ENCODE data around the gene LRRC75A. TPM values are rescaled to one million over a fixed set of nuclear protein-coding genes. Genes with fewer than 3 reads are reported as not detected.
A peak's percentile ranks its signal among the peaks of the same experiment; 100 is the strongest.

The LRRC75A gene
- total and polyA plus RNA-seq, 8 donors = 1.1 to 306 (median 3.7) TPM

- no peaks in the 10 kb centered on the region for H3K9me3 ChIP-seq
- no peaks in the 10 kb centered on the region for H3K36me3 ChIP-seq
- intact Hi-C loops (cut with DNase I; ENCODE audit: low total_unique reads) = no loop called here
- H3K27ac ChIP-seq = no peak overlapping the region
- H3K4me3 ChIP-seq = no peak overlapping the region
- no peak for DNase-seq
- TF ChIP-seq POLR2A (IDR thresholded peaks at IDR 0.05) (no peak), EP300 (IDR thresholded peaks at IDR 0.05) (no peak), POLR2AphosphoS5 (IDR thresholded peaks at IDR 0.05) (no peak), CTCF (IDR thresholded peaks at IDR 0.05) (no peak)
- peaks cover 0 to 10% (median 8%) of the 10 kb centered on the region in 4 donors for H3K4me1 ChIP-seq
- 75 to 92% (median 81%) methylated on average over 6 of the region's 6 CpGs for WGBS, 5 donors
- H3K27me3 ChIP-seq = no peaks in the 10 kb centered on the region
These were observed 13.3 kb downstream of the LRRC75A start for GRCh38 chr17:16478649-16479048.

- intact Hi-C loops (cut with DNase I; ENCODE audit: low total_unique reads) = no loop called here
- Histone ChIP-seq H3K27ac (peak overlapping the region in 4 of 5 donors; percentile 19 to 56 (median 46)), H3K4me1 (peaks cover 0 to 10% (median 8%) of the 10 kb centered on the region in 4 donors), H3K9me3 (no peaks in the 10 kb centered on the region), H3K27me3 (no peaks in the 10 kb centered on the region), H3K4me3 (no peak overlapping the region), H3K36me3 (no peaks in the 10 kb centered on the region)
- WGBS, 5 donors = 84 to 89% (median 88%) methylated on average over 6 to 8 of the region's 8 CpGs
- no peak for TF ChIP-seq POLR2A (IDR thresholded peaks at IDR 0.05)
- no peak for TF ChIP-seq EP300 (IDR thresholded peaks at IDR 0.05)
- TF ChIP-seq CTCF (IDR thresholded peaks at IDR 0.05) = no peak
- TF ChIP-seq POLR2AphosphoS5 (IDR thresholded peaks at IDR 0.05) = no peak
- DNase-seq = no peak
These were observed 14.3 kb downstream of the LRRC75A start for GRCh38 chr17:16477666-16478065.

GRCh38 chr17:16477255-16477654 lies 14.7 kb downstream of the LRRC75A start:
- DNase-seq = peak in 1 of 2 donors; percentile 67
- WGBS, 5 donors = 58 to 78% (median 68%) methylated on average over 5 of the region's 5 CpGs
- no peak overlapping the region for H3K4me3 ChIP-seq
- peak overlapping the region in 4 of 5 donors; percentile 19 to 56 (median 46) for H3K27ac ChIP-seq
- intact Hi-C loops (cut with DNase I; ENCODE audit: low total_unique reads) = no loop called here
- no peaks in the 10 kb centered on the region for H3K36me3 ChIP-seq
- H3K27me3 ChIP-seq = no peaks in the 10 kb centered on the region
- peaks cover 0 to 10% (median 8%) of the 10 kb centered on the region in 4 donors for H3K4me1 ChIP-seq
- TF ChIP-seq CTCF (IDR thresholded peaks at IDR 0.05) (no peak), POLR2AphosphoS5 (IDR thresholded peaks at IDR 0.05) (no peak), EP300 (IDR thresholded peaks at IDR 0.05) (no peak), POLR2A (IDR thresholded peaks at IDR 0.05) (no peak)
- no peaks in the 10 kb centered on the region for H3K9me3 ChIP-seq

GRCh38 chr17:16475179-16475704 lies 16.8 kb downstream of the LRRC75A start:
- no peaks in the 10 kb centered on the region for H3K27me3 ChIP-seq
- H3K4me1 ChIP-seq = peaks cover 0 to 10% (median 8%) of the 10 kb centered on the region in 4 donors
- DNase-seq = no peak
- no peak overlapping the region for H3K27ac ChIP-seq
- intact Hi-C loops (cut with DNase I; ENCODE audit: low total_unique reads) = no loop called here
- no peaks in the 10 kb centered on the region for H3K9me3 ChIP-seq
- 60 to 72% (median 71%) methylated on average over 4 of the region's 4 CpGs for WGBS, 5 donors
- TF ChIP-seq CTCF (IDR thresholded peaks at IDR 0.05) (no peak), POLR2A (IDR thresholded peaks at IDR 0.05) (no peak), EP300 (IDR thresholded peaks at IDR 0.05) (no peak), POLR2AphosphoS5 (IDR thresholded peaks at IDR 0.05) (no peak)
- H3K36me3 ChIP-seq = peaks cover 0 to 7% (median 0%) of the 10 kb centered on the region in 4 donors
- H3K4me3 ChIP-seq = no peak overlapping the region

Data from stomach (tissue), 9 donors.